GM18909 (cell line): ENCODE data around the gene PCSK5.

Experiments
- ATAC-seq: cut with Tn5 transposase; IDR thresholded peaks from one replicate; pipeline ENCODE4 v1.9.1; 2021; ENCODE audit warnings: mild to moderate bottlenecking; ENCODE audit not compliant: unreplicated experiment, poor library complexity

The PCSK5 gene

DNA sequence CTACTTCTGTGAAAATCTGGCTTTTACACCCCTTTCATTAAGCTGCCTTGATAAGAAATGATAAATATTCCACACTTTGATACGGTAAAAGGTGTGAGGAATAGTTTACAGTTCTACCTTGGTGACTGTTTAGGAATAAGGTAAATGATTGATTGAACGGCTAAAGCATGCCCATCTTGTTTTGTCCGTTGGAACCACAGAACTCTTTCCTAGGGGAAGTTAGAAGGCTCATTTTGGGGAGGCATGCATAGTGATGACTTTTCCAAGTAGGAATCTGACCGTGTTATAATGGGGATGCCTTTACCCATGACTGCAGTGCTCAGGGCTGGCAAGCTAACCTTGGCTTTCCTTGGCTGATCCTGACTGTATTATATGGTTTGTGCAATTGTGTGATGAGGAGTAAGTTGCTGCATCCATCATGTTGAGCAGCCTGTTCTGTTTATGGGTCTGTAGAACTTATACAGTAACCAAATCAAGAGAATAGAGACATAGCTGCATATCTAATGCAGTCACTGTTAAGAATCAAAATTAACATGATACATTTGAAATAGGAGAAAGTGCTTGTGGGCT lies 24.5 kb downstream of the PCSK5 start:
- ATAC-seq = no peak

DNA sequence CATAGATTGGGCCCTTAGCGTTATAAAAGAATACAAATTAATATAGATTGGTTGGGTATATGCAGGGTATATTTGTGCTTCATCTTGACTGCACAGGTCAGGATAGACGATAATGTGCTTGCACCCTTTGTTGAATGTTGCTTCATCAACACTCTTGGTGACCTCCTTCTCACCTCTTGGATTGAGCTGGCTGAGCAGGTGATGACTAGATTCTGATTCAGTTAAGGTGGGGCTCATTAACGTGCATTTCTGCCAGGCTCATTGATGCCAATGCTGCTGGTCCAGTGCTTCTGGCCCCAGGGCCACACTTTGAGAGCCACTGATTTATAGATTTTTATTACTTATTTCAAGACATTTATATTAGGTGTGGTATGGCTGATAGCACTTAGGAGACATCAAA lies 27.7 kb downstream of the PCSK5 start:
- no peak for ATAC-seq

DNA sequence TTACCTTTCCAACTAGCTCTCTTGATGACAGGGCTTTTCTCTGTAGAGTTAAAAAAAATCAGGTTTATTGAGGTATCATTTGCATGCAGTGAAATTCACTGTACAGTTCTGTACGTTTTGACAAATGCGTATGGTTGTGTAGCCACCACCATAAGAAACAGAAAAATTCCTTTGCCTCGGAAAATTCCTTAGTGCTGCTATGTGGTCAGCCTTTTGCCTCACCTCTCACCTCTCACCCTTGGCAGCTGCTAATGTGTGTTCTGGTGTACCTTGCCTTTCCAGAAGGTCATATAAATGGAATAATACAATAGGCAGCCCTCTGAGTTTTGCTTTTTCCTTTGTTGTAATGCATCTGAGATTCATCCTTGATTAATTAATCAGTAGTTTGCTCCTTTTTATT lies 28.4 kb downstream of the PCSK5 start:
- no peak for ATAC-seq

DNA sequence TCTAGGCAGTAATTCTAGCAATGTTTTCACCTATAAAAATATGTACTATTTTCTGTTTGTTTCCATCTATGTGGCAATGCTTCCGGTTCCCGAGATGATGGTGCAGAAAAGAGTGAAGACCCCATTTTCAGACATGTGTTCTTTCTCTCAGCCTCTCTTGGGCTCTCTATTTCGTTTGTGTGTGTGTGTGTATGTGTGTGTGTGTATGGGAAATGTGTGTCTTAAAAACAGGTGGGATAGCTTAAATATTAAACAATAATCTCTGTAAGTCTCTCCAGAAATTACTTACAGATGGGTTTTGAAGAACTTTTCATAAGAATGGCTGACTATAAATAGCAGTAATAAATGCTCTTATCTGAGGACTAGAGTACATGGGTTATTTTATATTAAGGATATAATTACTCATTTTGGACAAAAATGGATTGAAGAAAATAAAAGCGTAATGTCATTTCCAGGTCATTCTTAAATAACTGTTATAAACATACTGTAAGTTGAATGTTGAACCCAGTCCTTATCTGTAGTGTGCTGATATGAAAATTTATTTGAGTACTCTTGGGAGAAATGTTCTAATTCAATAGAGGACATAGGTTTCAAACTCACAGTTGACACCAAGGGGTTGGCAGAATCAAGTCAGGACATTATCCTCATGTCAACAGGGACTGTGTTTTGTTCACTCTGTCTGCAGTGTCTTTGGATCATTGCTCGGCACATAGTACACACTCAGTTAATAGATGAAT lies 31.1 kb downstream of the PCSK5 start:
- ATAC-seq = no peak

DNA sequence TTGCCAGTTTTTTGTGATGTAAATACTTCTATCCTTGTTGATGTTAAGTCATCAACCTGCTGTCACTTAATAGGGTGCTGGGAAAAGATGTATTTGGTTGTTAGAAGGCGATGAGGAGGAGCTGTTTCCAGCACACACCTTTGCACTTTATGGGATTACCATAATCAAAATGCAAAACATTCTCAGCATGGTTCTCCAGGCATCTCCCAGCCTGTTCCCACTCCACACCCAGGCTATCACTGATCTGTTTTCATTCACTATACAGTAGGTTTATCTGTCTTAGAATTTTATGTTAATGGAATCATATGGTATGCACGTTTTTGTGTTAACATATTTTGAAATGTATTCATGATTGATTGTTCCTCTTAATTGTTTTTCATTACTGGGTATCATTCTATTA lies 35.9 kb downstream of the PCSK5 start:
- no peak for ATAC-seq

DNA sequence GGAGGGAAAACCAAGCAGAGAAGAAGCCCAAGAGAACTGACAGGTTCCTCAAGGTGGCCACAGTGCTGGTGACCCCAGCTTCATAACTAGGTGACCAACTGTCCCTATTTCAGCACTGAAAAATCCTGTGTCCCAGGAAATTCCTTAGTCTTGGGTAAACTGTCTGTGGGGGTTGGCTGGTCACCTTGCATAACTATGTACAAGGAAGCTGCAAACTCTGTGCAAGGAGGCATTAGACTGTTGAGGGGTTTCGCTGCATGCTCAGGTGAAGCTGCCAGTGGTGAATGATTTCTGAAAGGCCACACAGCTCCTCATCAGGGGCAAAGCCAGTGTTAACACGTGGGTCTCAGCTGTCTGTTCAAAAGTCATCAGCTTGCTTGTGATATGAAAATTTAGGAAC lies 36.9 kb downstream of the PCSK5 start:
- no peak for ATAC-seq

DNA sequence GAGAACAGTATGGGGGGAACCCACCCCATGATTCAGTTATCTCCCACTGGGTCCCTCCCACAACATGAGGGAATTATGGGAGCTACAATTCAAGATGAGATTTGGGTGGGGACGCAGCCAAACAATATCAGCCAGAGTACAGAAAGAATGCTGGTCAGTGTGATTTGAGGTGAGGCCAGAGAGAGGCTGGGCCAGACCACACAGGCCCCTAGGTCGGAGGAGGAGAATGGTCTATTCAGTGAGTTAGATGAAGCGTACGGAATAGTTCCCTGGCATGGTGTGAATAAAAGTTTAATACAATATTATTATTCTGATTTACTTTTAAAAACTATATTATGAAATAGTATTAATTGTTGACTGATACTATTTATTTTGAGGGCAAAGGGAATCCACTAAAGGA lies 39.7 kb downstream of the PCSK5 start:
- no peak for ATAC-seq

DNA sequence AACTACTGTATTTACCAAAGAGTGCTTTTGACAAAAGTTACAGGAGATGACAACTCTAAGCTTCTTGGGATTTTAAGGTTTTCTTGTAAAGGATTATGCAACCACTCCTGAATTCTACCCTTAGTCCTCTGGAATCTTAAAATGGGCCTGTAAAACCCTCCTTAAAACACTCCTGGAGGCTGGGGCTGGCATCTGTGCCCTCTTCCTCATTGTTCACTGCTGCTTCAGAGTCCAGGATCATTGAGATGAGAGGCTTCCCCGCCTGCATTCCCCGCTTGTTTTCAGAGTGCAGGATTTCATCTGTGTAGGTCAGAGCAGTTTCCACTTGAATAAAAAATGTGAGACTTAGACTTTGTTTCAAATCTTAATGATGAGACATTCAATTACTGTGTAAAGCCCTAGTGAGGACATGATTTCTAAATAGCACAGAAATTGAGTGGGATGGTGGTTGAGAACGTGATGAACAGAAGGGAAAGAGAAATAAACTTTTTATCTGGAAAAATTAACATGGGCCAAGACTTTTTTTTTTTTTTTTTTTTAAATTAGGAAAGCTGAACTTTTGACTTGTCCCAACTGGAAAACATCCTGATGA lies 40.4 kb downstream of the PCSK5 start:
- ATAC-seq = no peak

DNA sequence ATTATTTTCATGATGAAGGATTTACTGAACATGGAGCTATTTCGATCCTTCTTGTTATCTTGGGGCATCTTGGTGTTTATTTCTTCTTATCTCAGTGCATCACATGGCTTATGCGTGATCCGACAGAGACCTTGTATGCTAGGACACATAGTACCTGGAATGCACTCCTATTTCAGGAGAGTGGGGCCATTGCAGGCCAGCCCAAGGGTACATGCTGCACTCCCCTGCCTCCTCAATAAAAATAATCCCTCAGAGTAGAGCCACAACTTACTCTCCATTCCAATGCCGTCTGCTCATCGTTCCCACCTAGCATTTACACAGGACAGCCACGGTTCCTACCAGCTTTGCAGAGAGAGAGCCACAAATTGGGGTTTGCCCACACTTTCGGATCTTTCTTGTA lies 43.5 kb downstream of the PCSK5 start:
- ATAC-seq = no peak

DNA sequence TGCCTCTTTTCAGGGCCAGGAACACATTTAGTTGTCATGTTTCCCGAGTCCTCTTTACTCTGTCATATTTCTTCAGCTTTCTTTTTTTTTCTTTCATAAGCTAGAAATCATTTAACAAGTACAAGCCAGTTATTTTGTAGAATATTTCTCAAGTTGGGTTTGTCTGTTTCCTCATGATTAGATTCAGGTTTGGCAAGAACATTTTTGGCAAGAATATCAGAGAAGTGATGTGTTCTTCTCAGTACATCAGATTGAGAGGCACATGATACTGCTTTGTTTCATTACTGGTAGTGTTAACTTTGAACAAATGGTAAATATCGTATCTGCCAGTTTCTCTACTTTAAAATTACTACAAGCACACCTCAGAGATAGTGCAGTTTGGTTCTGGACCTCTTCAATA lies 45.1 kb downstream of the PCSK5 start:
- no peak for ATAC-seq

DNA sequence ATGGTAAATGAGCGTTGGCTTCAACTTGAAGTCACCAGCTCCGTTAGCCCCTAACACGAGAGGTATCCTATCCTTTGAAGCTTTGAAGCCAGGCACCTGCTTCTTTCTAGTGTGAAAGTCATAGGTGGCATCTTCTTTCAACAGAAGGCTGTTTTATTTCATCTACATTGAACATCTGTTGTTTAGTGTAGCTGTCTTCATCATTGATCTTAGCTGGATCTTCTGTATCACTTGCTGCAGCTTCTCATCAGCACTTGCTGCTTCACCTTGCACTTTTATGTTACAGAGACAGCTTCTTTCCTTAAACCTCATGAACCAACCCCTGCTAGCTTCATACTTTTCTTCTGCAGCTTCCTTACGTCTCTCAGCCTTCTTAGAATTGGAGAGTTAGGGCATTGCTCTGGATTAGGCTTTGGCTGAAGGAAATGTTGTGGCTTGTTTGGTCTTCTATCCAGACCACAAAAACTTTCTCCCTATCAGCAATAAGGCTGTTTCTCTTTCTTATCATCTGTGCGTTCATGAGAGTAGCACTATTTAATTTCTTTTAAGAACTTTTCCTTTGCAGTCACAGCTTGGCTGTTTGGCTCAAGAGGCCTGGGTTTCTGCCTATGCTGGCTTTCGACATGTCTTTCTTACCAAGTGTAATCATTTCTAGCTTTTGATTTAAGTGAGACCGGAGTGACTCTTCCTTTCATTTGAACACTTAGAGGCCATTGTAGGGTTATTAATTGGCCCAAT lies 47.2 kb downstream of the PCSK5 start:
- ATAC-seq = no peak

DNA sequence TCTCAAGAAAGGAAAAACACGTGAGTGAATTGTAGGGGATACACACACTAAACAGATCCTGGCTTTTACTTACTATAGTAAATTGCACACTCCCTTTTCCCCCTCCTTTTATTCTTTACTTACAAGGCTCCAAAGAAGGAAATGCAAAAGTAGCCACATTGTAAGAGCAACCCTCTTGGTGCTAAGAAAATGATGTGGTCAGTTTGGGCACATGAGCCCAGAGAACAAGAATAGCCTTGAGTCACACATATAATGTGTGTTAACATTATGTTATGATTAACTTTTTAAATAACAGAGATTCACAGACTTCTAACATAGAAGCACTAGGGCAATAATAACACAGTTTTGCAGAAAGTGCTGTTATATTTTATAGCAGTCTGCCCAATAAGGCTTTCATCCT lies 48.5 kb downstream of the PCSK5 start:
- ATAC-seq = no peak

DNA sequence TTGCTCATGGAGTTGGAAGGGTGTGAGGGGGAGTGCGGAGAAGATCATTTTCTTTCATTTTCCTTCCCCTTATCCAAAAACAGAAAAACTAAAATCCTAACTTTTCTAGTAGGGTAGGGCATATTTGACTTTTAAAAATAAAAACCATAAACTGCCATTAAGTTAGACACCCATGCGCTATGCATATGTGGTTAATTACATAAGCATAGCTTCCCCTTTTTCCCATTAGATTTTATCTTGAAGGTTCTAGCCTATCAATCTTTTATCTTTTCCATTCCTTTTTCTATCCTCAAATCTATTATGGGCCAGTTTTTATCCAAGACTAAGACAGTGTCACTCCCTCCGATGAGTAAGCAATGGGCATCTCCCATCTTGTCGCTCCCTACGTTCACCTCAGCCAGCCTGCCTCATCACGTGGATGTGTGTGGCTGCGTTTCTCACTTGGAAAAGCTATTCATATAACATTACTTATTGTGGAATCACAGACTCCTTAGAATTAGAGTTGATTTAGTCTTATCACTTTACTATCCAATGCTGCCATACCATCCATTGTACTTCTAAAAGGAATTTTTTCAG lies 49.2 kb downstream of the PCSK5 start:
- ATAC-seq = no peak

DNA sequence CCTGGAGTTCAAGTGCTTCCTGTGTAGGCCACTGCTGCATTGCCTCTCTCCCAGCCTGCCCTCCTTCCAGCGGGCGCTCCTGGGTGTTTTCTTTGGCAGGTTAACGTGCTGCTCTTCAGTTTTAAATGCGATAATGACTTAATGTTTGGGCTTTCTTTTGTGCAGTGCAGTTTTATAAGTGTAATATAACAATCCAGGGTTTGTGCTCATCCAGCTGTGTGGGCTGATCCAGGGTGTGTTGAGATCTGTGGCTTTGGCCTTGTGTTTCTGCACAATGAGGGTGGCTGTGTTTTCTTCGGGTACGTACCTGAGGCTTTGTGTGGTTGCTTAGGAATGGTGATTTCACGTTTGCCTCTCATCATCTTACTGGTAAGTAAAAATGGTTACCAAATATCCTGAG lies 50.6 kb downstream of the PCSK5 start:
- no peak for ATAC-seq

DNA sequence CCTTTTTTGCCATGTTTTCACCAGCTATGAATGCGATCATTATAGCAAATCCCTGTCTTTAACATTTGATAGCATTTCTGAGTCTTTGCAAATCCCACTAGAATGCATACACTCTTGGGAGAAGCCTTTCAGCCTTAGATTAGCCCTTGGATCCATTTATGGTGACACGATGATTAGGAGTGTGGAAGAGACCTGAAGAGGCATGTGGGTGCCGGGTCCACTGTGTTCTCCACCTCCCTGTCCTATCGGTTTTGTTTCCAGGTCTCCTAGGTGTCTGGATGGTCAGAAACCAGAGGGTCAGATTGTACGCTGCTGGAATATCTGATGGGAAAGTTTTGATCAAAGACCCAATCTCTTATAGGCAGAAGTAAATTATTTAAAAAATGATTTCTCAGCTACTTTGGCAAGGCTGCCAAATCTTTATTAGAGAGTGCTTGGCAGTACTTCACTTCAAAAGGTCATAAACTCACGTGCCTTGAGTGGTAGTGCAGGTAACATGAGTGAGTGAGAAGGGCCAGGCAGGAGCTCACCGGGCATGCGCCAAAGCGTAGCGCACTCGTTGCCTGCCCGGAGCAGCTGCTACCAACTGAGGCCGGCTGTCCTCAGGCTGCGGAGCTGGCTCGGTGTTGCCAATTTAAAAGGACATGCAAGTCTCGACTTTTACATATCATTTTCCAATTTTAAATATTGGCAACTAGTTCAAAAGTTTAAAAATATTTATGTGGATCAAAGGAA lies 51.3 kb downstream of the PCSK5 start:
- no peak for ATAC-seq

DNA sequence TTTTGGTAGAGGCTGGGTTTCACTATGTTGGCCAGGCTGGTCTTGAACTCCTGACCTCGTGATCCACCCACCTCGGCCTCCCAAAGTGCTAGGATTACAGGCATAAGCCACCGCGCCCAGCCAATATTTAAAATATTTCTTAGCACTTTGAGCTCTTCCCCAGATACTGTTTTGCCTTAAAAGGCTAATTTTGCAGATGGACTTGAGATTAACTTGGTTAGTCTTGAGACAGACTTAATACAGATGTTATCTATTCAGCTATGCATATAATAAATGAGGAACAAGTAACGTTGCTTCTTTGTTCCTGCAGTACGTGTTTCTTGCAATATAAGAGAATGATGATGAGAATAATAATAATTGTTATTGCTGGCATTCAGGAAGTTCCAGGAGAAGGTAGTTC lies 56.3 kb downstream of the PCSK5 start:
- no peak for ATAC-seq

DNA sequence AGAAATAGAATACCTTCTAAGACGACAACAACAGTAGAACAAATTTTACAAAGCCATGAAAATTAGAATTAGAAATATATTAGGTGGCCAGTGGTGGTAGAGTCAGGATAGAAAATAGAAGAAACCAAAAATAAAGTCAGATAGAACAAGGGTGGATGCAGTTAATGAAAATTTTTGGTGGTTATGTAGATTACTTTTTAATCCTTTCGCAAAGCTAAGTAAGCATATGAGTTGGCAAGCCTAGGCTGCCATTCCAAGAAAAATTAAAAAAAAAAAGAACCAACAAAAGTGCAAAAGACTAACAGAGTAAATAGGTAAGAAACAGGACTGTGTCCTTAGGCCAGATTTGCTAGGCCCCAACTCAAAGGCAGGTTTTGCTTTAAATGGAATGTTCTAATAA lies 56.8 kb downstream of the PCSK5 start:
- no peak for ATAC-seq

DNA sequence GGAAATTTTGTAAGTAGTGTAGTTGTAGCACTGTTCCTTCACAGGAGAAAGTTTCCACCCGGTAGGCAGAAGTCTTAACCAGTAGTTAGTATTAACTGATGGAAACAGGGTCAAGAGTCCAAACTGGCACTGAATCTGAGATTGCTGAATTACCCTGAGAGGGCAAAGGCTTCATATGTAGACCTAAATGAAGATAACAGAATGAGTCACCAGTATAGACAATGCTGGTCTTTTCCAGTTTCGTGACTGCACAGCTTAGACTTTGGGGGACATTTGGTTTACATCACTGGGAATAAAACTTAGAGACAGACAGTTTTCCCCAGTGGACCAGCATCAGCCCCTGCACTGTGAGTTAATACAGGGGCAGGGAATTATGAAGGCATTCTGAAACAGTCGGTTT lies 60.5 kb downstream of the PCSK5 start:
- ATAC-seq = no peak

DNA sequence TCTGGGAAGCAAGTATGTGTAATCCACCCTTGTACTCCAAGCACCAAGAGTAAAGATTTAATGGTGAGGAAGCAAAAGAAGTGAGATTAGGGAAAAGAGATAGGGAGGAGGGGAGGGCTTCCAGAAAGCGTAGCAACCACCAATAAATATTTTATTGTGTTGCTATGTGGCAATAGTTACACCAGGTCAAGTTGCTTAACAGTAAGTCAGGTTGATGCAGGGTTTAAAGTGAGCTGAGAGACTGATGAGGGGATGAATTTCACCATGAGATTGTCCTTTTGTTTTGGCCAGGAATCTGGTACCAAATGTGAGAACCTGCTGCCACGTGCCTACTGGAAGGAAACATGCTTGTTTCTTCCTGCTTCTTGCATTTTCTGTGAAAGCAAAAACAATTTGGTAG lies 62.7 kb downstream of the PCSK5 start:
- no peak for ATAC-seq

DNA sequence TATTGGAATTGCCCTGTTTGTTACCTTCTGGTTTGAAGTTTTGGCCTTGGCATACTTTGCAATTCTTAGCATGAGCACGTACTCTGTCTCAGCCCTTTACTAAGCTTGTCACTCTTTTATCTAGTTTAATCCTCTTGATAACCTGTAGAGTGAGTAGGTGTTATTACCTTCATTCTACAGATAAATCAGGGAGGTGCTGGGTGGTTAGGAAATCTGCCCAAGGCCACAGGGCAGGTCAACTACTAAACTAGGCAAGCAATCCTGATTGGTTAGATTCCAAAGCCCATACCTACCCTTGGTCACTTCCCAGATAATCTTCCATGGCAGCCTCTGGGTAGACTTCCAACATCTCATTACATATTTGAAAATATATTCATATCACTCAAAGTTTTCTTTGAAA lies 65.7 kb downstream of the PCSK5 start:
- ATAC-seq = no peak
